ENCODE results near the gene HRH1. TPM values are rescaled to one million over a fixed set of nuclear protein-coding genes. Genes with fewer than 3 reads are reported as not detected.

The HRH1 gene
- total and polyA plus RNA-seq, 2 of the 13 experiments (the other 11 are each of a cell fraction or from before 2014, with no cell fraction given): not detected

GRCh38 chr3:11159421-11159904, 5.2 kb downstream of the HRH1 start (continued):
- TF ChIP-seq MATR3 (CRISPR knock-in tag; IDR thresholded peaks at IDR 0.05): no peak
- no peak for TF ChIP-seq FIP1L1 (IDR thresholded peaks at IDR 0.05; ENCODE audit: borderline replicate concordance, insufficient read depth, low read depth, low read length)
- no peak for TF ChIP-seq NFYC (CRISPR knock-in tag; IDR thresholded peaks at IDR 0.05)
- TF ChIP-seq ZNF503 (CRISPR knock-in tag; IDR thresholded peaks at IDR 0.05): no peak
- TF ChIP-seq ZNF343 (CRISPR knock-in tag; IDR thresholded peaks at IDR 0.05): no peak
- no peak for TF ChIP-seq ZNF407 (CRISPR knock-in tag; IDR thresholded peaks at IDR 0.05; ENCODE audit: not compliant biosample characterization)
